ENCODE measurements around the gene DNHD1. TPM values are rescaled to one million over a fixed set of nuclear protein-coding genes. Genes with fewer than 3 reads are reported as not detected.

The DNHD1 gene
- total RNA-seq, 1 experiment from 2014 or later, result 11.5 TPM

GRCh38 chr11:6611963-6612212 lies 114.8 kb downstream of the DNHD1 start (continued):
- TF ChIP-seq, protein P1, sequence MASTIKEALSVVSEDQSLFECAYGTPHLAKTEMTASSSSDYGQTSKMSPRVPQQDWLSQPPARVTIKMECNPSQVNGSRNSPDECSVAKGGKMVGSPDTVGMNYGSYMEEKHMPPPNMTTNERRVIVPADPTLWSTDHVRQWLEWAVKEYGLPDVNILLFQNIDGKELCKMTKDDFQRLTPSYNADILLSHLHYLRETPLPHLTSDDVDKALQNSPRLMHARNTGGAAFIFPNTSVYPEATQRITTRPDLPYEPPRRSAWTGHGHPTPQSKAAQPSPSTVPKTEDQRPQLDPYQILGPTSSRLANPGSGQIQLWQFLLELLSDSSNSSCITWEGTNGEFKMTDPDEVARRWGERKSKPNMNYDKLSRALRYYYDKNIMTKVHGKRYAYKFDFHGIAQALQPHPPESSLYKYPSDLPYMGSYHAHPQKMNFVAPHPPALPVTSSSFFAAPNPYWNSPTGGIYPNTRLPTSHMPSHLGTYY (CRISPR knock-in tag; IDR thresholded peaks at IDR 0.05), result 0 out of 2 replicates have a peak, but pooled peaks have one; percentile 51
- TF ChIP-seq ZNF263 (CRISPR knock-in tag; IDR thresholded peaks at IDR 0.05; ENCODE audit: low read depth) (no peak), MLX (CRISPR knock-in tag; IDR thresholded peaks at IDR 0.05) (no peak), ZNF671 (CRISPR knock-in tag; IDR thresholded peaks at IDR 0.05) (peak; percentile 17; the same call in 1 of the 2 replicates), CREM (CRISPR knock-in tag; IDR thresholded peaks at IDR 0.05) (no peak; the same call in 1 of the 2 replicates), ATF1 (CRISPR knock-in tag; IDR thresholded peaks at IDR 0.05) (no peak), MYBL2 (CRISPR knock-in tag; IDR thresholded peaks at IDR 0.05) (no peak), EMX1 (CRISPR knock-in tag; IDR thresholded peaks at IDR 0.05) (0 out of 2 replicates have a peak, but pooled peaks have one; percentile 63), ZNF281 (CRISPR knock-in tag; IDR thresholded peaks at IDR 0.05) (no peak), TEAD4 (CRISPR knock-in tag; IDR thresholded peaks at IDR 0.05) (no peak)
- TF ChIP-seq, protein P2, sequence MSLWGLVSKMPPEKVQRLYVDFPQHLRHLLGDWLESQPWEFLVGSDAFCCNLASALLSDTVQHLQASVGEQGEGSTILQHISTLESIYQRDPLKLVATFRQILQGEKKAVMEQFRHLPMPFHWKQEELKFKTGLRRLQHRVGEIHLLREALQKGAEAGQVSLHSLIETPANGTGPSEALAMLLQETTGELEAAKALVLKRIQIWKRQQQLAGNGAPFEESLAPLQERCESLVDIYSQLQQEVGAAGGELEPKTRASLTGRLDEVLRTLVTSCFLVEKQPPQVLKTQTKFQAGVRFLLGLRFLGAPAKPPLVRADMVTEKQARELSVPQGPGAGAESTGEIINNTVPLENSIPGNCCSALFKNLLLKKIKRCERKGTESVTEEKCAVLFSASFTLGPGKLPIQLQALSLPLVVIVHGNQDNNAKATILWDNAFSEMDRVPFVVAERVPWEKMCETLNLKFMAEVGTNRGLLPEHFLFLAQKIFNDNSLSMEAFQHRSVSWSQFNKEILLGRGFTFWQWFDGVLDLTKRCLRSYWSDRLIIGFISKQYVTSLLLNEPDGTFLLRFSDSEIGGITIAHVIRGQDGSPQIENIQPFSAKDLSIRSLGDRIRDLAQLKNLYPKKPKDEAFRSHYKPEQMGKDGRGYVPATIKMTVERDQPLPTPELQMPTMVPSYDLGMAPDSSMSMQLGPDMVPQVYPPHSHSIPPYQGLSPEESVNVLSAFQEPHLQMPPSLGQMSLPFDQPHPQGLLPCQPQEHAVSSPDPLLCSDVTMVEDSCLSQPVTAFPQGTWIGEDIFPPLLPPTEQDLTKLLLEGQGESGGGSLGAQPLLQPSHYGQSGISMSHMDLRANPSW (CRISPR knock-in tag; conservative IDR thresholded peaks at IDR 0.05; ENCODE audit: low read depth), result 0 out of 2 replicates have a peak, but pooled peaks have one; percentile 6

DNA sequence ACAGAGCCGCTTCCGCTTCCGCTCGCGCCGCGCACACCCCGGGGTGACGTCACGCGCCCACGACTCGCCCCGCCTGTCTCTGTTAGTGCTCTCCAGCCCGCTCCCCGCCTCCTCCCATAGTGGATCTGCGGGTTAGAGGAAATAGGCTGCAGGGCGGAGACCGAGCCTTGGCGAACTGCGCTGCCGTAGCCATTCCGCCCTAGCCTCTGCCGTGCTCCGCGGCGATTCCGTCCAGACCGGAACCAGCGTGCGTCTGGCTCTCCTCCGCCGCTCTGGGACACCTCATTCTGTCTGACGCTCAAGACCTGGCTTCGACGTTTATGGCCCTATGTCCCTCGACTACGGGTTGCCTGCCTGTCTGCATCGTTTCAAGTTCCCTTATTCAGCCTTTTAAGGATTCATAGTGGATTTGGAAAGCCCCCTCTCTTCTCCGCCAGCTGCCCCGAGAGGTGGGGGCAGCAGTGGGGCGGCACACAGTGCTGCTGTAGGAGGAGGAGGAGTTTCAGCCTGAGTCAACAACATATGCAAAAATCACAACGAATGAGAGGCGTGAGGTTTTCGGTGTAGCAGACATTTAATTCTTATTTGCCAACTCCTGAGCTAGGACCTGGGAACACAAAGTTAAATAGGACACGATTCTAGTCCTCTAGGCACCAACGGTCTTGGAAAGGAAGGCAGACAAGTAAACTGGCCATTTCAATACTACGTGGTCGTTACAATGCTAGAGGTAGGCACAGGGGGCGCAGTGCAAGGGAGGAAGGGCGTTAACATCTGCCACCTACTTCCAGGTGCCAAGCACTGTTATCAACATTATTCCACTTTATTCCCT lies 115.3 kb downstream of the DNHD1 start, which contains the start of gene TAF10:
Gene TAF10, minus strand, starts transcription at position 4 of the 829 bp plus-strand sequence. CDS start 27 bp downstream, outside the sequence.
- Mint-ChIP-seq H3K4me1 (peaks cover 8% of the 10 kb centered on the region), H3K27ac (peak within 1 kb of the TSS; percentile 86), H3K27me3 (ENCODE audit: low read depth) (no peaks in the 10 kb centered on the region), H3K9me3 (no peaks in the 10 kb centered on the region), H3K36me3 (peaks cover 34% of the 10 kb centered on the region), H3K4me3 (peak within 1 kb of the TSS; percentile 88)
- ATAC-seq (peak; percentile 85), DNase-seq (ENCODE audit: low spot score) (peak; percentile 95)
- ChIA-PET POLR2A (interaction anchor here (0.6 to 2.1 kb wide), 11 partner anchors 8 to 138 kb away, joined by 3 to 7 read pairs (median 4); partner anchors contain the start of genes ARFIP2, TIMM10B and TRIM3), CTCF (interaction anchor here (0.6 to 2.1 kb wide), 16 partner anchors 9 to 1246 kb away, joined by 3 to 13 read pairs (median 4); partner anchors contain the start of gene MRPL17)
- TF ChIP-seq ZNF396 (CRISPR knock-in tag; IDR thresholded peaks at IDR 0.05; ENCODE audit: borderline replicate concordance) (no peak), ZNF671 (CRISPR knock-in tag; IDR thresholded peaks at IDR 0.05) (no peak), ZNF138 (CRISPR knock-in tag; conservative IDR thresholded peaks at IDR 0.05) (no peak; the same call in 1 of the 2 replicates), ATF2 (CRISPR knock-in tag; IDR thresholded peaks at IDR 0.05; ENCODE audit: borderline replicate concordance, low read depth) (no peak), CREB1 (CRISPR knock-in tag; IDR thresholded peaks at IDR 0.05) (no peak), NR1H2 (CRISPR knock-in tag; IDR thresholded peaks at IDR 0.05) (no peak), CBFB (CRISPR knock-in tag; IDR thresholded peaks at IDR 0.05; ENCODE audit: low read depth) (peak; percentile 79), JAZF1 (CRISPR knock-in tag; IDR thresholded peaks at IDR 0.05) (no peak), MXD4 (CRISPR knock-in tag; IDR thresholded peaks at IDR 0.05; ENCODE audit: borderline replicate concordance) (no peak), ELF4 (CRISPR knock-in tag; IDR thresholded peaks at IDR 0.05; ENCODE audit: low read depth) (no peak), SOX15 (CRISPR knock-in tag; IDR thresholded peaks at IDR 0.05) (no peak), ATF3 (CRISPR knock-in tag; conservative IDR thresholded peaks at IDR 0.05) (no peak), HMGA2 (CRISPR knock-in tag; IDR thresholded peaks at IDR 0.05) (no peak)
- TF ChIP-seq, protein P3, sequence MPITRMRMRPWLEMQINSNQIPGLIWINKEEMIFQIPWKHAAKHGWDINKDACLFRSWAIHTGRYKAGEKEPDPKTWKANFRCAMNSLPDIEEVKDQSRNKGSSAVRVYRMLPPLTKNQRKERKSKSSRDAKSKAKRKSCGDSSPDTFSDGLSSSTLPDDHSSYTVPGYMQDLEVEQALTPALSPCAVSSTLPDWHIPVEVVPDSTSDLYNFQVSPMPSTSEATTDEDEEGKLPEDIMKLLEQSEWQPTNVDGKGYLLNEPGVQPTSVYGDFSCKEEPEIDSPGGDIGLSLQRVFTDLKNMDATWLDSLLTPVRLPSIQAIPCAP (CRISPR knock-in tag; IDR thresholded peaks at IDR 0.05), result no peak; the same call in 1 of the 2 replicates
- TF ChIP-seq, protein P4, sequence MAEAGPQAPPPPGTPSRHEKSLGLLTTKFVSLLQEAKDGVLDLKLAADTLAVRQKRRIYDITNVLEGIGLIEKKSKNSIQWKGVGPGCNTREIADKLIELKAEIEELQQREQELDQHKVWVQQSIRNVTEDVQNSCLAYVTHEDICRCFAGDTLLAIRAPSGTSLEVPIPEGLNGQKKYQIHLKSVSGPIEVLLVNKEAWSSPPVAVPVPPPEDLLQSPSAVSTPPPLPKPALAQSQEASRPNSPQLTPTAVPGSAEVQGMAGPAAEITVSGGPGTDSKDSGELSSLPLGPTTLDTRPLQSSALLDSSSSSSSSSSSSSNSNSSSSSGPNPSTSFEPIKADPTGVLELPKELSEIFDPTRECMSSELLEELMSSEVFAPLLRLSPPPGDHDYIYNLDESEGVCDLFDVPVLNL (CRISPR knock-in tag; IDR thresholded peaks at IDR 0.05; ENCODE audit: borderline replicate concordance, low read depth), result 0 out of 2 replicates have a peak, but pooled peaks have one; percentile 8
